Vagina (tissue), 2 donors: Measurements from ENCODE around the gene PLD1. TPM values are rescaled to one million over a fixed set of nuclear protein-coding genes. Genes with fewer than 3 reads are reported as not detected.

Experiments used
- DNase-seq, 2 donors: peaks; one replicate each; pipeline ENCODE4 v3.0.0-alpha.2; 2017; ENCODE audit errors: extremely low spot score in 2 of 2
- H3K27ac ChIP-seq: fragments of 200-600 bp; sonication (generic); one replicate; pipeline ENCODE4 v1.5.1; 2019
- H3K27me3 ChIP-seq: fragments of 200-600 bp; sonication (generic); one replicate; pipeline ENCODE4 v1.5.1; 2019
- H3K36me3 ChIP-seq, 2 donors: fragments of 200-600 bp; sonication (generic); one replicate each; pipeline ENCODE4 v1.5.1; 2017 to 2019
- H3K4me1 ChIP-seq: fragments of 200-600 bp; sonication (generic); one replicate; pipeline ENCODE4 v1.5.1; 2019
- H3K4me3 ChIP-seq, 2 donors: fragments of 200-600 bp; sonication (generic); 1 replicate in 1 of 2; 2 replicates in 1 of 2; pipeline ENCODE4 v1.5.1; 2016 to 2019
- H3K9me3 ChIP-seq: fragments of 200-600 bp; sonication (generic); one replicate; pipeline ENCODE4 v1.5.1; 2019
- POLR2A ChIP-seq, 2 donors: fragments of 450-650 bp; IDR thresholded peaks; one replicate each; pipeline ENCODE4 v1.6.1; 2017; ENCODE audit warnings: antibody characterized with exemption in 2 of 2, mild to moderate bottlenecking in 2 of 2, moderate library complexity in 2 of 2
- POLR2AphosphoS5 ChIP-seq, 2 donors: sonication (generic); formaldehyde crosslinking; IDR thresholded peaks; one replicate each; pipeline ENCODE4 v1.9.0; 2017; ENCODE audit warnings: antibody characterized with exemption in 2 of 2, mild to moderate bottlenecking in 2 of 2, low read depth in 1 of 2; ENCODE audit not compliant: insufficient read depth in 1 of 2
- intact Hi-C: fragments of 100-400 bp; cut with DNase I; formaldehyde crosslinking; loops from one replicate; pipeline ENCODE4 v1.15.1; 2023
- total RNA-seq: library from RNA; depleted of rRNA; stranded (reverse); fragments of >200 nt; gene quantifications from one replicate; pipeline ENCODE4 v1.2.3, GENCODE V29; 2016
- TF ChIP-seq, protein P1 (sequence below), 3 experiments: fragments of 450-650 bp in 2 of 3; fragments of 200-600 bp in 1 of 3; sonication (generic) in 1 of 3; IDR thresholded peaks; one replicate each; pipeline ENCODE4 v1.5.1; 2017 to 2019; ENCODE audit warnings: antibody characterized with exemption in 3 of 3, mild to moderate bottlenecking in 2 of 3, moderate library complexity in 2 of 3

Gene PLD1
- total RNA-seq, 1 donor from 2014 or later: 35.6 TPM

- no peak overlapping the region for H3K4me3 ChIP-seq
- H3K9me3 ChIP-seq: no peaks in the 10 kb centered on the region
- no peaks in the 10 kb centered on the region for H3K27me3 ChIP-seq
- DNase-seq: no peak
- no peak overlapping the region for H3K27ac ChIP-seq
- H3K4me1 ChIP-seq: no peaks in the 10 kb centered on the region
- intact Hi-C loops: no loop called here
- TF ChIP-seq, protein P1, sequence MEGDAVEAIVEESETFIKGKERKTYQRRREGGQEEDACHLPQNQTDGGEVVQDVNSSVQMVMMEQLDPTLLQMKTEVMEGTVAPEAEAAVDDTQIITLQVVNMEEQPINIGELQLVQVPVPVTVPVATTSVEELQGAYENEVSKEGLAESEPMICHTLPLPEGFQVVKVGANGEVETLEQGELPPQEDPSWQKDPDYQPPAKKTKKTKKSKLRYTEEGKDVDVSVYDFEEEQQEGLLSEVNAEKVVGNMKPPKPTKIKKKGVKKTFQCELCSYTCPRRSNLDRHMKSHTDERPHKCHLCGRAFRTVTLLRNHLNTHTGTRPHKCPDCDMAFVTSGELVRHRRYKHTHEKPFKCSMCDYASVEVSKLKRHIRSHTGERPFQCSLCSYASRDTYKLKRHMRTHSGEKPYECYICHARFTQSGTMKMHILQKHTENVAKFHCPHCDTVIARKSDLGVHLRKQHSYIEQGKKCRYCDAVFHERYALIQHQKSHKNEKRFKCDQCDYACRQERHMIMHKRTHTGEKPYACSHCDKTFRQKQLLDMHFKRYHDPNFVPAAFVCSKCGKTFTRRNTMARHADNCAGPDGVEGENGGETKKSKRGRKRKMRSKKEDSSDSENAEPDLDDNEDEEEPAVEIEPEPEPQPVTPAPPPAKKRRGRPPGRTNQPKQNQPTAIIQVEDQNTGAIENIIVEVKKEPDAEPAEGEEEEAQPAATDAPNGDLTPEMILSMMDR (IDR thresholded peaks at IDR 0.05): no peak
- TF ChIP-seq POLR2AphosphoS5 (IDR thresholded peaks at IDR 0.05; ENCODE audit: insufficient read depth in 1 of 2, low read depth in 1 of 2) (no peak), POLR2A (IDR thresholded peaks at IDR 0.05) (no peak)
- H3K36me3 ChIP-seq: peaks cover 0 to 3% of the 10 kb centered on the region in 2 donors
These were observed 189.4 kb downstream of the PLD1 start for GRCh38 chr3:171620825-171621434.

DNA sequence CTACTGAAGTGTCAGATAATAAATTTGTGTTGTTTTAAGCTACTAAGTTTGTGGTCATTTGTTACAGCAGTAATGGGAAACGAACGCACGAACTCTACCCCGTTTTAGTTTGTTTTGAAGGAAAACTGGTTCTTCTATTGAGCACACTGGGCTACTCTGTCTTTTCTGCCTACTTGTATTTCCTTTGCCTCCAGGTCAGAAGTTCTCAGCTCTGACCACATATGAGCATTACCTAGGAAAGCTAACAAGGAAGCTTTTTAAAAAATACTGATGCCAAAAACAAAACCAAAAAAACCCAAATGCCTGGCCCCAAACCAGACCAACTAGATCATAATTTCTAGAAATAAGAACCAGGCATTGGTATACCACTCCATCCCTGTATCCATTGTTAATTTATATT, 193.5 kb downstream of the PLD1 start:
- Histone ChIP-seq H3K36me3 (peaks cover 0 to 13% of the 10 kb centered on the region in 2 donors), H3K27ac (no peak overlapping the region)

DNA sequence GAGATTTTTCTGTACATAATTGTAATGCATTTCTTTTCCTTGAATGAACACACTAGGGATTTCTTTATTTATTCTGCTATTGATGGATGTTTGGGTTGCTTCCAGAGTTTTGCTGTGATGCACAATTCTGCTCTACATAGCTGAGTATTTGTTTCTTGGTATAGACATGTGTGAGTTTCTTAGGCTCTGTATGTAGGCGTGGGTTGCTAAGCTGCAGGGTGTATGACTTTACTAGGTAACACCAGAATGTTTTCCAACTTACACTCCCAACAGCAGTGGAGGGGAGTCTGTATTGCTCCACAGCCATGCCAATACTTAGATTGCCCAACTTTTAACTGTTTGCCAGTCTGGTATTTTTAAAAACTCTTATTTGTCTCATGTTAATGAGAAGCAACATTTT, 194.6 kb downstream of the PLD1 start:
- Histone ChIP-seq H3K27me3 (no peaks in the 10 kb centered on the region), H3K4me3 (no peak overlapping the region), H3K4me1 (no peaks in the 10 kb centered on the region), H3K36me3 (peaks cover 0 to 24% of the 10 kb centered on the region in 2 donors), H3K27ac (no peak overlapping the region), H3K9me3 (no peaks in the 10 kb centered on the region)
- intact Hi-C loops: no loop called here
- no peak for TF ChIP-seq POLR2A (IDR thresholded peaks at IDR 0.05)
- TF ChIP-seq, protein P1 (IDR thresholded peaks at IDR 0.05): no peak
- no peak for TF ChIP-seq POLR2AphosphoS5 (IDR thresholded peaks at IDR 0.05; ENCODE audit: insufficient read depth in 1 of 2, low read depth in 1 of 2)
- DNase-seq: no peak

More for the DNA sequence above, 193.5 kb downstream of the PLD1 start:
- Histone ChIP-seq H3K27me3 (no peaks in the 10 kb centered on the region), H3K9me3 (no peaks in the 10 kb centered on the region), H3K4me3 (no peak overlapping the region), H3K4me1 (no peaks in the 10 kb centered on the region)
- TF ChIP-seq POLR2A (IDR thresholded peaks at IDR 0.05) (no peak), POLR2AphosphoS5 (IDR thresholded peaks at IDR 0.05; ENCODE audit: insufficient read depth in 1 of 2, low read depth in 1 of 2) (no peak)
- TF ChIP-seq, protein P1 (IDR thresholded peaks at IDR 0.05): no peak
- intact Hi-C loops: no loop called here
- no peak for DNase-seq

- TF ChIP-seq, protein P1 (IDR thresholded peaks at IDR 0.05): no peak
- no peak for TF ChIP-seq POLR2AphosphoS5 (IDR thresholded peaks at IDR 0.05; ENCODE audit: insufficient read depth in 1 of 2, low read depth in 1 of 2)
- no peak for TF ChIP-seq POLR2A (IDR thresholded peaks at IDR 0.05)
- Histone ChIP-seq H3K9me3 (no peaks in the 10 kb centered on the region), H3K36me3 (peaks cover 0 to 24% of the 10 kb centered on the region in 2 donors), H3K4me1 (no peaks in the 10 kb centered on the region), H3K27me3 (no peaks in the 10 kb centered on the region), H3K27ac (no peak overlapping the region), H3K4me3 (no peak overlapping the region)
- intact Hi-C loops: no loop called here
- DNase-seq: no peak
These were observed 195.0 kb downstream of the PLD1 start for GRCh38 chr3:171615281-171615680.

GRCh38 chr3:171614318-171614921, 195.9 kb downstream of the PLD1 start:
- Histone ChIP-seq H3K27me3 (no peaks in the 10 kb centered on the region), H3K4me3 (no peak overlapping the region), H3K27ac (no peak overlapping the region), H3K36me3 (peaks cover 0 to 24% of the 10 kb centered on the region in 2 donors), H3K4me1 (no peaks in the 10 kb centered on the region), H3K9me3 (no peaks in the 10 kb centered on the region)
- intact Hi-C loops: no loop called here
- TF ChIP-seq POLR2A (IDR thresholded peaks at IDR 0.05): no peak
- TF ChIP-seq POLR2AphosphoS5 (IDR thresholded peaks at IDR 0.05; ENCODE audit: insufficient read depth in 1 of 2, low read depth in 1 of 2): no peak
- TF ChIP-seq, protein P1 (IDR thresholded peaks at IDR 0.05): peak in 2 of 3 experiments; percentile 32 to 39
- no peak for DNase-seq
